IMR-90 (cell line): ENCODE measurements around the gene NLGN3. TPM values are rescaled to one million over a fixed set of nuclear protein-coding genes. Genes with fewer than 3 reads are reported as not detected.

Experiments
- ATAC-seq: fragments of 200-7000 bp; cut with Tn5 transposase; 2 replicates; pipeline ENCODE4 v1.9.1; 2020; ENCODE audit warnings: low read depth, mild to moderate bottlenecking, moderate library complexity
- BruUV-seq: library from RNA; stranded (reverse); fragments of 400-500 nt; replicated peaks from 2 replicates; lab custom pipeline; 2021; lab: Mats Ljungman, UMichigan
- CTCF ChIA-PET: fragments of 300-600 bp; formaldehyde crosslinking; extraction: SDS; loops from one replicate; lab custom pipeline; 2021; ENCODE audit warnings: antibody characterized with exemption; lab: Yijun Ruan, JAX
- POLR2A ChIA-PET: fragments of 300-600 bp; sonication (Branson Sonifier 250); formaldehyde crosslinking; loops from one replicate; lab custom pipeline; 2022; ENCODE audit warnings: antibody characterized with exemption; ENCODE audit not compliant: unreplicated experiment; lab: Charles Lee
- DNase-seq: peaks from one replicate; pipeline ENCODE4 v3.0.0; 2013
- H2AFZ ChIP-seq: replicated peaks from 2 replicates; pipeline ENCODE3; 2013; ENCODE audit warnings: low read length, mild to moderate bottlenecking; ENCODE audit not compliant: poor library complexity
- H2AK5ac ChIP-seq: 2 replicates; pipeline ENCODE4 v1.6.1; 2013; ENCODE audit warnings: low read depth, low read length, inconsistent platforms
- H2AK9ac ChIP-seq: replicated peaks from 2 replicates; pipeline ENCODE3; 2013; ENCODE audit warnings: mild to moderate bottlenecking, low read depth, low read length, moderate library complexity; ENCODE audit not compliant: poor library complexity
- H2BK120ac ChIP-seq: 2 replicates; pipeline ENCODE4 v1.6.1; 2013; ENCODE audit warnings: low read depth, low read length, inconsistent platforms
- H2BK15ac ChIP-seq: 3 replicates; pipeline ENCODE4 v1.6.1; 2013; ENCODE audit warnings: low read depth, low read length, inconsistent platforms
- H2BK20ac ChIP-seq: 2 replicates; pipeline ENCODE4 v1.6.1; 2013; ENCODE audit warnings: low read depth, mild to moderate bottlenecking, inconsistent platforms, low read length, moderate library complexity
- H2BK5ac ChIP-seq: 2 replicates; pipeline ENCODE4 v1.6.1; 2013; ENCODE audit warnings: mild to moderate bottlenecking, low read depth, low read length, inconsistent platforms; ENCODE audit not compliant: poor library complexity, severe bottlenecking
- H3K14ac ChIP-seq: replicated peaks from 2 replicates; pipeline ENCODE4 v1.6.1; 2013; ENCODE audit warnings: low read depth, low read length, inconsistent platforms
- H3K18ac ChIP-seq: 2 replicates; pipeline ENCODE4 v1.6.1; 2013; ENCODE audit warnings: low read depth, low read length, control low read depth
- H3K23ac ChIP-seq: 2 replicates; pipeline ENCODE4 v1.6.1; 2013; ENCODE audit warnings: low read depth, low read length, inconsistent platforms
- H3K27ac ChIP-seq: 2 replicates; pipeline ENCODE4 v1.5.1; 2013; ENCODE audit warnings: mild to moderate bottlenecking, control low read depth, low read length; ENCODE audit not compliant: insufficient read depth
- H3K27me3 ChIP-seq: 2 replicates; pipeline ENCODE4 v1.6.1; 2013; ENCODE audit warnings: low read length; ENCODE audit not compliant: control insufficient read depth, insufficient read depth
- H3K36me3 ChIP-seq: 2 replicates; pipeline ENCODE4 v1.6.1; 2013; ENCODE audit warnings: low read length, mixed read lengths; ENCODE audit not compliant: control insufficient read depth, insufficient read depth
- H3K4ac ChIP-seq: 2 replicates; pipeline ENCODE4 v1.6.1; 2013; ENCODE audit warnings: low read depth, low read length, inconsistent platforms
- H3K4me1 ChIP-seq: 2 replicates; pipeline ENCODE4 v1.6.1; 2013; ENCODE audit warnings: low read length, mixed read lengths; ENCODE audit not compliant: control insufficient read depth, insufficient read depth
- H3K4me2 ChIP-seq: 2 replicates; pipeline ENCODE4 v1.6.1; 2013; ENCODE audit warnings: low read depth, mild to moderate bottlenecking, control low read depth, low read length, moderate library complexity
- H3K4me3 ChIP-seq: 2 replicates; pipeline ENCODE4 v1.5.1; 2013; ENCODE audit warnings: low read depth, mild to moderate bottlenecking, control low read depth, low read length, moderate library complexity; ENCODE audit not compliant: insufficient read depth
- H3K56ac ChIP-seq: 2 replicates; pipeline ENCODE4 v1.6.1; 2013; ENCODE audit warnings: low read length, inconsistent platforms; ENCODE audit not compliant: insufficient read depth; ENCODE audit errors: extremely low read depth
- H3K79me1 ChIP-seq, 2 experiments: 2 replicates each; pipeline ENCODE4 v1.6.1; 2013; ENCODE audit warnings: low read length in 2 of 2, inconsistent platforms in 1 of 2, low read depth in 1 of 2
- H3K9ac ChIP-seq: 2 replicates; pipeline ENCODE4 v1.6.1; 2013; ENCODE audit warnings: low read depth, low read length, control low read depth
- H3K9me1 ChIP-seq: 2 replicates; pipeline ENCODE4 v1.6.1; 2013; ENCODE audit warnings: low read length, inconsistent platforms; ENCODE audit not compliant: insufficient read depth
- H3K9me3 ChIP-seq: 2 replicates; pipeline ENCODE4 v1.6.1; 2013; ENCODE audit warnings: low read length; ENCODE audit not compliant: control insufficient read depth, insufficient read depth
- H4K20me1 ChIP-seq: 2 replicates; pipeline ENCODE4 v1.6.1; 2013; ENCODE audit warnings: low read length, inconsistent platforms; ENCODE audit not compliant: insufficient read depth
- H4K5ac ChIP-seq: 2 replicates; pipeline ENCODE4 v1.6.1; 2013; ENCODE audit warnings: mild to moderate bottlenecking, low read depth, low read length, control low read depth
- H4K8ac ChIP-seq, 2 experiments: 2 replicates each; pipeline ENCODE4 v1.6.1; 2013; ENCODE audit warnings: low read depth in 2 of 2, low read length in 2 of 2, control low read depth in 1 of 2, inconsistent platforms in 1 of 2
- H4K91ac ChIP-seq: 2 replicates; pipeline ENCODE4 v1.6.1; 2013; ENCODE audit warnings: low read depth, low read length, inconsistent platforms; ENCODE audit not compliant: insufficient read depth
- CEBPB ChIP-seq: IDR thresholded peaks from 2 replicates; pipeline ENCODE4 v1.6.1; 2012; ENCODE audit warnings: low read depth, low read length, improper control_type of control experiment
- CTCF ChIP-seq: conservative IDR thresholded peaks from 2 replicates; pipeline ENCODE4 v1.5.1; 2012; ENCODE audit warnings: mild to moderate bottlenecking, low read depth, low read length, improper control_type of control experiment
- FOS ChIP-seq: fragments of 150-350 bp; IDR thresholded peaks from 2 replicates; pipeline ENCODE4 v1.6.1; 2016; ENCODE audit warnings: low read depth, low read length
- MAFK ChIP-seq: IDR thresholded peaks from 2 replicates; pipeline ENCODE4 v1.6.1; 2012; ENCODE audit warnings: low read depth, low read length, improper control_type of control experiment
- MAZ ChIP-seq: IDR thresholded peaks from 2 replicates; pipeline ENCODE4 v1.6.1; 2012; ENCODE audit warnings: low read depth, mild to moderate bottlenecking, low read length, improper control_type of control experiment, moderate library complexity, borderline replicate concordance
- MXI1 ChIP-seq: IDR thresholded peaks from 2 replicates; pipeline ENCODE4 v1.6.1; 2012; ENCODE audit warnings: low read depth, mild to moderate bottlenecking, low read length, moderate library complexity, borderline replicate concordance
- POLR2A ChIP-seq: IDR thresholded peaks from 2 replicates; pipeline ENCODE4 v1.6.1; 2012; ENCODE audit warnings: mild to moderate bottlenecking, low read depth, low read length
- RAD21 ChIP-seq: IDR thresholded peaks from 2 replicates; pipeline ENCODE4 v1.6.1; 2012; ENCODE audit warnings: low read length, improper control_type of control experiment
- RCOR1 ChIP-seq: IDR thresholded peaks from 2 replicates; pipeline ENCODE4 v1.6.1; 2012; ENCODE audit warnings: mild to moderate bottlenecking, low read length, improper control_type of control experiment; ENCODE audit not compliant: insufficient replicate concordance
- RFX5 ChIP-seq: IDR thresholded peaks from 2 replicates; pipeline ENCODE4 v1.8.0; 2012; ENCODE audit warnings: low read depth, mild to moderate bottlenecking, low read length, moderate library complexity
- WGBS, 2 experiments: methylation state at CpG; one replicate each; pipeline versions ENCODE4 v1.1.5 to v1.1.7; 2013; ENCODE audit warnings: missing lambda C conversion rate in 2 of 2; ENCODE audit not compliant: insufficient read length in 1 of 2; ENCODE audit errors: extremely low coverage in 2 of 2; 5-methylcytosine and 5-hydroxymethylcytosine counted together
- dilution Hi-C: fragments of 300-500 bp; cut with HindIII; formaldehyde crosslinking; loops from one replicate; pipeline ENCODE4 v1.14.3; 2018; ENCODE audit warnings: low sequenced_read_pairs; ENCODE audit not compliant: unreplicated experiment
- in situ Hi-C: fragments of 300-500 bp; cut with MboI; formaldehyde crosslinking; loops from 3 replicates; pipeline ENCODE4 v1.14.3; 2019; ENCODE audit warnings: low sequenced_read_pairs, inconsistent platforms, mixed read lengths
- intact Hi-C: fragments of 100-400 bp; cut with micrococcal nuclease; formaldehyde crosslinking; loops from 2 replicates; pipeline ENCODE4 v1.10.0; 2022
- polyA plus RNA-seq, 3 experiments: library from polyadenylated mRNA; depleted of rRNA; stranded (reverse); fragments of >200 nt; gene quantifications; 2 replicates each; pipeline ENCODE4 v1.2.3, GENCODE V29; 2012; ENCODE audit warnings: low replicate concordance in 1 of 3
- total RNA-seq: library from RNA; depleted of rRNA; stranded (reverse); fragments of >200 nt; gene quantifications from 2 replicates; pipeline ENCODE4 v1.2.3, GENCODE V29; 2012
- TF ChIP-seq, protein P1 (sequence below): fragments of 150-350 bp; IDR thresholded peaks from 2 replicates; pipeline ENCODE4 v1.6.1; 2016; ENCODE audit warnings: low read depth, mild to moderate bottlenecking, low read length, moderate library complexity, borderline replicate concordance

NLGN3 gene
- total and polyA plus RNA-seq, 2 of the 4 experiments (the other 2 are of a cell fraction) = 0.18 to 0.39 TPM

DNA sequence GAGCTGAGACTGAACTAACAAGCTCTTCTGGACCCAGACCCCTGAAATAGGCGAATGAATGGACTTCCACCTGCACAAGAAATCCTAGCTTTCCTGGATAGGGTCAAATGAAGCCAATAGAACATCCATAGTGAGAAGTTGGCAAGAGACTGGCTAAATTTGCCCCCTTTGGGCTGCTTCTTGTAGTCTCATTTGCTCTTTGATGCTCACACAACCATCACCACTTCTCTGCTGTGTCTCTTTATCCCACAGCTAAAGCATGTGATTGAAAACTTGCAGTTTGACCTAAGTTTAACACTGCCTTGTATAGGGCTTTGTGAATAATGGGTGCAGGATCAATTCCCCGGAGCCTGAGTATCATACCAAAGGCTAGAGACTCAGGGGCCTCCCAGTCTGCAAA lies 38.2 kb downstream of the NLGN3 start (continued):
- TF ChIP-seq CTCF (no peak), POLR2A (no peak)

DNA sequence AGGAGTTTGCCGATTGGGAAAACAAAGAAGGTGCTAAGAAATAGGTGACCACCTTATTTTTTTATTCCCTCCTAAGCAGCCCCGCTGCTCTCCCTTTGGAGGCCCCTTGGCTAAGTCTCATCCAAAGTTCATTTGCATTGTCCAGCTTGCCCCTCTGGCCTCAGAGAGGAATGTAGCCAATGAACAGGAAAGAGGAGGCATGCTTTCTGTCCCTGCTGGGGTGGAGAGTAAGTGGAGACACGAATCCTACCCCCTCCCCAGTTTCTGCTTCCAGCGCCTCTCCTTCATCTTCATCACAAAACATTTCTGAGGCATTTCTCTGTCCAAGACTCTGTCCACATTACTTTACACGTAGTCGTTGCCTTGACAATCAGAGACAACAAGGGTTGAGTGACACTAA lies 38.7 kb downstream of the NLGN3 start:
- Histone ChIP-seq H3K56ac (no peak overlapping the region), H3K4ac (no peak overlapping the region), H2BK120ac (no peak overlapping the region), H3K9me1 (no peaks in the 10 kb centered on the region; the same call in 1 of the 2 replicates), H3K14ac (no peak overlapping the region), H3K27ac (no peak overlapping the region), H2AK5ac (no peak overlapping the region), H3K27me3 (peaks cover 2% of the 10 kb centered on the region; the same call in 1 of the 2 replicates), H3K9ac (no peak overlapping the region), H3K79me1 (no peaks in the 10 kb centered on the region), H2BK5ac (no peak overlapping the region), H3K4me2 (no peak overlapping the region), H3K36me3 (no peaks in the 10 kb centered on the region), H3K9me3 (no peaks in the 10 kb centered on the region), H4K20me1 (no peaks in the 10 kb centered on the region; the same call in 1 of the 2 replicates), H3K23ac (no peak overlapping the region), H3K4me3 (no peak overlapping the region), H3K18ac (no peak overlapping the region), H2AFZ (no peak overlapping the region), H2BK20ac (no peak overlapping the region), H2BK15ac (no peak overlapping the region), H2AK9ac (no peak overlapping the region), H3K4me1 (peaks cover 4% of the 10 kb centered on the region; the same call in 1 of the 2 replicates), H4K91ac (no peak overlapping the region), H4K5ac (peak overlapping the region; percentile 68; the same call in 1 of the 2 replicates), H4K8ac (peak overlapping the region; percentile 1 to 82; a peak in 2 of 4 replicates)
- intact Hi-C loops (loop anchor here (2.0 kb wide), 2 partner anchors 71 to 101 kb away; partner anchors contain the start of gene ZMYM3), dilution Hi-C loops (no loop called here), in situ Hi-C loops (no loop called here)
- POLR2A ChIA-PET = no interaction called here
- 26% methylated on average over 3 of the region's 6 CpGs; no CpG with 5 or more reads in 1 of the 2 experiments for WGBS, 2 experiments
- DNase-seq = no peak
- CTCF ChIA-PET = interaction anchor here (0.6 kb wide), 1 partner anchor 165 kb away, joined by 3 read pairs; no protein-coding TSS in a partner anchor
- no peak for ATAC-seq
- no TSS peak for BruUV-seq
- TF ChIP-seq, protein P1, sequence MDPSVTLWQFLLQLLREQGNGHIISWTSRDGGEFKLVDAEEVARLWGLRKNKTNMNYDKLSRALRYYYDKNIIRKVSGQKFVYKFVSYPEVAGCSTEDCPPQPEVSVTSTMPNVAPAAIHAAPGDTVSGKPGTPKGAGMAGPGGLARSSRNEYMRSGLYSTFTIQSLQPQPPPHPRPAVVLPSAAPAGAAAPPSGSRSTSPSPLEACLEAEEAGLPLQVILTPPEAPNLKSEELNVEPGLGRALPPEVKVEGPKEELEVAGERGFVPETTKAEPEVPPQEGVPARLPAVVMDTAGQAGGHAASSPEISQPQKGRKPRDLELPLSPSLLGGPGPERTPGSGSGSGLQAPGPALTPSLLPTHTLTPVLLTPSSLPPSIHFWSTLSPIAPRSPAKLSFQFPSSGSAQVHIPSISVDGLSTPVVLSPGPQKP = no peak
- TF ChIP-seq CTCF = no peak
- TF ChIP-seq MXI1 = no peak
- no peak for TF ChIP-seq MAZ
- TF ChIP-seq RFX5 = no peak
- no peak for TF ChIP-seq FOS
- no peak for TF ChIP-seq CEBPB
- TF ChIP-seq MAFK = no peak
- no peak for TF ChIP-seq RAD21
- no peak for TF ChIP-seq RCOR1
